H1 (cell line): ENCODE results near the gene DHRS7B. TPM values are rescaled to one million over a fixed set of nuclear protein-coding genes. Genes with fewer than 3 reads are reported as not detected.

Experiments used
- CREB1 ChIP-seq: IDR thresholded peaks from 2 replicates; pipeline ENCODE4 v1.6.1; 2012; ENCODE audit warnings: inconsistent platforms
- EZH2 ChIP-seq: fragments of 200-600 bp; sonication (generic); IDR thresholded peaks from 2 replicates; pipeline ENCODE4 v1.7.1; 2012; ENCODE audit warnings: low read depth, mild to moderate bottlenecking, moderate library complexity, low read length, inconsistent platforms; ENCODE audit not compliant: severe bottlenecking
- SAP30 ChIP-seq: fragments of 300-600 bp; sonication (generic); IDR thresholded peaks from 2 replicates; pipeline ENCODE4 v1.7.1; 2012; ENCODE audit warnings: low read length, moderate library complexity, mild to moderate bottlenecking, inconsistent platforms; ENCODE audit not compliant: insufficient read depth, insufficient replicate concordance
- SP4 ChIP-seq: IDR thresholded peaks from 2 replicates; pipeline ENCODE4 v1.6.1; 2012; ENCODE audit warnings: low read length, inconsistent platforms
- TBP ChIP-seq: IDR thresholded peaks from 2 replicates; pipeline ENCODE4 v1.6.1; 2011; ENCODE audit warnings: low read depth, low read length, improper control_type of control experiment
- polyA plus RNA-seq, 7 experiments: library from polyadenylated mRNA; depleted of rRNA in 3 of 7; stranded (reverse) in 5 of 7; unstranded in 2 of 7; fragments of >200 nt in 5 of 7; fragments of 200-250 nt in 2 of 7; gene quantifications; 1 replicate in 5 of 7; 2 replicates in 1 of 7; 4 replicates in 1 of 7; pipeline versions ENCODE4 v1.2.1 to v1.2.3, GENCODE V29; 2011 to 2013; ENCODE audit warnings: missing spikeins in 2 of 7, mixed read lengths in 2 of 7
- total RNA-seq: library from RNA; stranded (reverse); fragmentation: NEBNext Ultra II Directional; extraction: Animal tissue kit (Norgen Biotek cat#: 25700); gene quantifications from 2 replicates; pipeline ENCODE4 v1.2.1, GENCODE V29; 2021

DHRS7B gene
- total and polyA plus RNA-seq, 2 of the 8 experiments (the other 6 are each of a cell fraction or from before 2014, with no cell fraction given): 11.0 to 27.9 TPM

DNA sequence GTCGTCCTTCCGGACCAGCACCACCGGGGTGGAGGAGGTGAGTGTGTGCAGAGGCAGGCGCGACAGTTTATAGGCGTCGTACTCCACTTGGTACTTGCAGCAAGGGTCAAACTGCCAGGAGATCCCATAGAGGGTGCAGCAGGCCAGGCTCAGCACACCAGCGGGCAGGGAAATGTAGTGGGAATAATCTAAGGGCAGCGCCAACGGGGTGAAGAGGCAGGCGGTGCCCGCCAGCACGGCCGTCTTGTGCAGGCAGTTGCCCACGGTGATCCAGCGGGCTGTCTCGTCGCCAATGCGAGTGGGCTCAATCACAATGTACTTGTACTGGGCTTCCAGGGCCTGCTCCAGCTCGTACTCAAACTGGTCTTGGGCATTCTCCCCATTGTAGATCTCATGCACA is 71.6 kb downstream of the DHRS7B start (continued):
- no peak for TF ChIP-seq TBP
- no peak for TF ChIP-seq CREB1
- no peak for TF ChIP-seq SAP30
- TF ChIP-seq SP4: no peak
- TF ChIP-seq EZH2: no peak
- TF ChIP-seq, all 59 proteins: peak for 0
